Heart left ventricle (tissue), 13 donors: Measurements from ENCODE around the gene MYOF.

Experiments
- POLR2A ChIP-seq, 2 donors: fragments of 450-650 bp; IDR thresholded peaks; one replicate each; pipeline ENCODE4 v1.6.1; 2017; ENCODE audit warnings: antibody characterized with exemption in 2 of 2, mild to moderate bottlenecking in 2 of 2, moderate library complexity in 2 of 2
- TF ChIP-seq, protein P1 (sequence below), 12 donors: fragments of 200-600 bp; sonication (generic) in 4 of 12; IDR thresholded peaks; one replicate each; pipeline versions ENCODE4 v1.5.0 to v1.8.0; 2018 to 2022; ENCODE audit warnings: antibody characterized with exemption in 12 of 12, mild to moderate bottlenecking in 5 of 12
- donor health status: ischemic (EF 13 %, LVEDD 7.1; RV severe dilation, severe dysfunction).
- donor health status: DM: no; HTN: yes; CAD: no.
- donor health status: DM: no; HTN: no; CAD: no.
- donor health status: ischemic (EF 25% LVEDD 6.9; RV normal size, moderate dysfunction).
- donor health status: ischemic (EF 25% LVEDD 5.7; RV mildly dilated, moderate dysfunction).
- donor health status: ischemic (EF 35%, LVEDD 5.7; RV mildly dilated, moderate dysfunction).
- donor health status: nonischemic (EF 11% LVEDD 7.7; RV severe dilation, severe dysfunction).
- donor health status: DM: yes; HTN: yes; CAD: no.
- donor health status: PGD.
- donor health status: ischemic (EF 29% LVEDD 5.4; RV normal size, mild dysfunction).
- donor health status: nonischemic (EF 23%, LVEDD 6.1; RV moderate dilation, normal function).

DNA sequence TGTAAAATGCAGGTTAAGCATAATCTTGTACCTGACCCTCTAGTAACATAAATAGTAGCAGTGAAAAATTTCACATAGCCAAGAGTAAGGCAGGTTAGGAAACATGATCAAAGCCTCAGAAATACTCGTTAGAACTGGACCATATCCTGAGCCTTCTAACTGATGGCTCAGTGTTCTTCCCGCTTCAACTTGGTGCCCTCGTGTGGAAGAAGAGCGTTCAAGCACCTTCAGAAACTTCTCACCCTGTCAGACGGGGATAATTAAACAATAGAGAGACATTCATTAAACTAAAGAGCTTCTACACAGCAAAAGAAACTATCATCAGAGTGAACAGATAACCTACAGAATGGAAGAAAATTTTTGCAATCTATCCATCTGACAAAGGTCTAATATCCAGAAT is 124.5 kb downstream of the MYOF start:
- TF ChIP-seq, protein P1, sequence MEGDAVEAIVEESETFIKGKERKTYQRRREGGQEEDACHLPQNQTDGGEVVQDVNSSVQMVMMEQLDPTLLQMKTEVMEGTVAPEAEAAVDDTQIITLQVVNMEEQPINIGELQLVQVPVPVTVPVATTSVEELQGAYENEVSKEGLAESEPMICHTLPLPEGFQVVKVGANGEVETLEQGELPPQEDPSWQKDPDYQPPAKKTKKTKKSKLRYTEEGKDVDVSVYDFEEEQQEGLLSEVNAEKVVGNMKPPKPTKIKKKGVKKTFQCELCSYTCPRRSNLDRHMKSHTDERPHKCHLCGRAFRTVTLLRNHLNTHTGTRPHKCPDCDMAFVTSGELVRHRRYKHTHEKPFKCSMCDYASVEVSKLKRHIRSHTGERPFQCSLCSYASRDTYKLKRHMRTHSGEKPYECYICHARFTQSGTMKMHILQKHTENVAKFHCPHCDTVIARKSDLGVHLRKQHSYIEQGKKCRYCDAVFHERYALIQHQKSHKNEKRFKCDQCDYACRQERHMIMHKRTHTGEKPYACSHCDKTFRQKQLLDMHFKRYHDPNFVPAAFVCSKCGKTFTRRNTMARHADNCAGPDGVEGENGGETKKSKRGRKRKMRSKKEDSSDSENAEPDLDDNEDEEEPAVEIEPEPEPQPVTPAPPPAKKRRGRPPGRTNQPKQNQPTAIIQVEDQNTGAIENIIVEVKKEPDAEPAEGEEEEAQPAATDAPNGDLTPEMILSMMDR (IDR thresholded peaks at IDR 0.05) = peak in 11 of 12 donors; percentile 14 to 54 (median 37)
- no peak for TF ChIP-seq POLR2A (IDR thresholded peaks at IDR 0.05)
